Measurements from ENCODE around the gene EXT2. TPM values are rescaled to one million over a fixed set of nuclear protein-coding genes. Genes with fewer than 3 reads are reported as not detected.

EXT2 gene
- total and polyA plus RNA-seq, 2 experiments from 2014 or later: 99.8 to 209 TPM

- Histone ChIP-seq H3K4me3 (no peak overlapping the region), H3K36me3 (ENCODE audit: low read depth) (no peaks in the 10 kb centered on the region; the same call in 1 of the 2 replicates), H3K4me1 (ENCODE audit: insufficient read depth) (0 out of 2 replicates have a peak, but pooled peaks cover 7% of the 10 kb centered on the region), H3K9me2 (ENCODE audit: insufficient read depth) (no peaks in the 10 kb centered on the region), H2AFZ (no peak overlapping the region), H3F3A (ENCODE audit: insufficient read depth) (no peaks in the 10 kb centered on the region), H3K27ac (no peak overlapping the region), H3K9me3 (ENCODE audit: low read depth) (no peaks in the 10 kb centered on the region), H4K20me1 (ENCODE audit: insufficient read depth) (no peaks in the 10 kb centered on the region), H3K4me2 (ENCODE audit: unreplicated experiment) (no peak overlapping the region), H3K9ac (no peak overlapping the region), H3K79me2 (ENCODE audit: insufficient read depth) (no peaks in the 10 kb centered on the region), H3K27me3 (replicated peaks; ENCODE audit: insufficient read depth) (no peaks in the 10 kb centered on the region)
- DNase-seq: no peak
- in situ Hi-C loops (cut with MboI): no loop called here
- 100% methylated on average over 2 of the region's 2 CpGs for WGBS, 2 experiments (ENCODE audit: low coverage in 1 of 2, low lambda C conversion rate in 2 of 2, missing lambda C conversion rate in 2 of 2)
- TF ChIP-seq EZH2 (IDR thresholded peaks at IDR 0.05; ENCODE audit: insufficient read depth, poor library complexity, severe bottlenecking): no peak
- no peak for TF ChIP-seq EZH2phosphoT487 (IDR thresholded peaks at IDR 0.05; ENCODE audit: insufficient read depth, low read depth)
Observed at GRCh38 chr11:44236296-44236695, 140.8 kb downstream of the EXT2 start.

DNA sequence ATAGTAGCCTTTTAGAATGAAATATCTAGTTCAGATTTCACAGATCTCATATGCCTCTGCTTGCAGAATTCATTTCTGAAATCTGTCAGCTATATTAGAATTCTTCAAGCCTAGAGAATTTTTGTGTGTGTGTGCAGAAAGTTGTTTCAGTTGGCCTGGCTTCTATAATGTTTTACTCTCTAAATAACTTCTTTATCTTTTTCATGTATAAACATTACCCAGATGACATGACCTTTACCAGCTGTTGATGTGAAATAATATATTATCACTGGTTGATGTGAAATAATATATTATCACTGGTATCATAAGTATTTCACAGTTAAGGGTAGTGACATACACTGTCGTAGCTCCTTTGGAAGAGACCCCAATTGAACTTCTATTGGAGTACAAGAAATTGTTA is 141.7 kb downstream of the EXT2 start:
- Histone ChIP-seq H3K27me3 (replicated peaks; ENCODE audit: insufficient read depth) (no peaks in the 10 kb centered on the region), H3K27ac (no peak overlapping the region), H4K20me1 (ENCODE audit: insufficient read depth) (no peaks in the 10 kb centered on the region), H2AFZ (no peak overlapping the region), H3K4me2 (ENCODE audit: unreplicated experiment) (no peak overlapping the region), H3F3A (ENCODE audit: insufficient read depth) (no peaks in the 10 kb centered on the region), H3K4me1 (ENCODE audit: insufficient read depth) (0 out of 2 replicates have a peak, but pooled peaks cover 7% of the 10 kb centered on the region), H3K9me2 (ENCODE audit: insufficient read depth) (no peaks in the 10 kb centered on the region), H3K9me3 (ENCODE audit: low read depth) (no peaks in the 10 kb centered on the region), H3K79me2 (ENCODE audit: insufficient read depth) (no peaks in the 10 kb centered on the region), H3K36me3 (ENCODE audit: low read depth) (no peaks in the 10 kb centered on the region; the same call in 1 of the 2 replicates), H3K4me3 (no peak overlapping the region), H3K9ac (no peak overlapping the region)
- DNase-seq: no peak
- in situ Hi-C loops (cut with MboI): no loop called here
- WGBS, 2 experiments (ENCODE audit: low coverage in 1 of 2, low lambda C conversion rate in 2 of 2, missing lambda C conversion rate in 2 of 2): 93 to 96% methylated on average over 1 of the region's 1 CpG
- TF ChIP-seq EZH2 (IDR thresholded peaks at IDR 0.05; ENCODE audit: insufficient read depth, poor library complexity, severe bottlenecking): no peak
- no peak for TF ChIP-seq EZH2phosphoT487 (IDR thresholded peaks at IDR 0.05; ENCODE audit: insufficient read depth, low read depth)

- H3K27ac ChIP-seq: no peak overlapping the region
- no peak for TF ChIP-seq EZH2 (IDR thresholded peaks at IDR 0.05; ENCODE audit: insufficient read depth, poor library complexity, severe bottlenecking)
- TF ChIP-seq EZH2phosphoT487 (IDR thresholded peaks at IDR 0.05; ENCODE audit: insufficient read depth, low read depth): no peak
- in situ Hi-C loops (cut with MboI): no loop called here
Observed at GRCh38 chr11:44241851-44242250, 146.4 kb downstream of the EXT2 start.

DNA sequence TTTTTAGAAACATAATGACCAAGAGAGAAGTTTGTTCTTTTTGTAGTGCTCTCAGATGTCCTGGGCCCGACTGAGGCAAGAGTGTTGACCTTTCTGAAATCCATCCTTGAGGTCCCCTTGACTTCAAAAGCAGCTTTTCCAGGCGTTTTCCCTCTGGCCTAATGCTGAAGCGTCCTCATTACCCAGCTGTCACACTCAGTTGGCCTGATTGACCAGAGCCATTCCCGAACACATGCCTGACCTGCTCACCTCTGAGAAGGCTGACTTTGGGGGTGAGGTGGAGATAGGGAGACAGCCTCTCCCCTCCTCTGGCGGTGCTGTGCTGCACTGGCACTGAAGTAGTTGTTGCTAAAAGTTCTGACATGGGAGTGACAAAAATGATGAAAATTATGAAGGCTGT is 147.6 kb downstream of the EXT2 start:
- Histone ChIP-seq H3K4me3 (no peak overlapping the region), H4K20me1 (ENCODE audit: insufficient read depth) (no peaks in the 10 kb centered on the region), H2AFZ (no peak overlapping the region), H3K79me2 (ENCODE audit: insufficient read depth) (no peaks in the 10 kb centered on the region), H3K9me2 (ENCODE audit: insufficient read depth) (no peaks in the 10 kb centered on the region), H3K4me1 (ENCODE audit: insufficient read depth) (peaks cover 51% of the 10 kb centered on the region), H3K27me3 (replicated peaks; ENCODE audit: insufficient read depth) (no peaks in the 10 kb centered on the region), H3K9ac (no peak overlapping the region), H3K27ac (no peak overlapping the region), H3K4me2 (ENCODE audit: unreplicated experiment) (peak overlapping the region; percentile 74), H3K36me3 (ENCODE audit: low read depth) (no peaks in the 10 kb centered on the region), H3K9me3 (ENCODE audit: low read depth) (no peaks in the 10 kb centered on the region), H3F3A (ENCODE audit: insufficient read depth) (peaks cover 29% of the 10 kb centered on the region)
- in situ Hi-C loops (cut with MboI): no loop called here
- no peak for DNase-seq
- 97 to 100% methylated on average over 5 of the region's 5 CpGs for WGBS, 2 experiments (ENCODE audit: low coverage in 1 of 2, low lambda C conversion rate in 2 of 2, missing lambda C conversion rate in 2 of 2)
- no peak for TF ChIP-seq EZH2phosphoT487 (IDR thresholded peaks at IDR 0.05; ENCODE audit: insufficient read depth, low read depth)
- no peak for TF ChIP-seq EZH2 (IDR thresholded peaks at IDR 0.05; ENCODE audit: insufficient read depth, poor library complexity, severe bottlenecking)

More at GRCh38 chr11:44241851-44242250, 146.4 kb downstream of the EXT2 start:
- Histone ChIP-seq H3K4me1 (ENCODE audit: insufficient read depth) (peaks cover 49% of the 10 kb centered on the region), H4K20me1 (ENCODE audit: insufficient read depth) (no peaks in the 10 kb centered on the region), H2AFZ (no peak overlapping the region), H3K9ac (no peak overlapping the region), H3K4me3 (no peak overlapping the region), H3K36me3 (ENCODE audit: low read depth) (no peaks in the 10 kb centered on the region), H3F3A (ENCODE audit: insufficient read depth) (peaks cover 27% of the 10 kb centered on the region), H3K79me2 (ENCODE audit: insufficient read depth) (no peaks in the 10 kb centered on the region), H3K27me3 (replicated peaks; ENCODE audit: insufficient read depth) (no peaks in the 10 kb centered on the region), H3K9me3 (ENCODE audit: low read depth) (no peaks in the 10 kb centered on the region), H3K9me2 (ENCODE audit: insufficient read depth) (no peaks in the 10 kb centered on the region), H3K4me2 (ENCODE audit: unreplicated experiment) (no peak overlapping the region)
- no peak for DNase-seq
- WGBS, 2 experiments (ENCODE audit: low coverage in 1 of 2, low lambda C conversion rate in 2 of 2, missing lambda C conversion rate in 2 of 2): 94 to 97% methylated on average over 6 of the region's 6 CpGs
